HFFc6 (cell line): ENCODE measurements around the gene NHSL1. TPM values are rescaled to one million over a fixed set of nuclear protein-coding genes. Genes with fewer than 3 reads are reported as not detected.

Experiments
- DNase-seq: peaks from one replicate; pipeline ENCODE4 v3.0.0-alpha.2; 2018
- H3K27ac Mint-ChIP-seq: 2 replicates; pipeline ENCODE4 v1.8.0; 2020; ENCODE audit warnings: mild to moderate bottlenecking, mixed read lengths
- H3K27me3 Mint-ChIP-seq: 2 replicates; pipeline ENCODE4 v1.8.0; 2021; ENCODE audit warnings: mild to moderate bottlenecking, moderate library complexity, mixed read lengths; ENCODE audit not compliant: insufficient read depth
- H3K36me3 Mint-ChIP-seq: 2 replicates; pipeline ENCODE4 v1.8.0; 2021; ENCODE audit warnings: low read depth, mixed read lengths
- H3K4me1 Mint-ChIP-seq: 2 replicates; pipeline ENCODE4 v1.8.0; 2020; ENCODE audit warnings: low read depth, mixed read lengths
- H3K4me3 Mint-ChIP-seq: 2 replicates; pipeline ENCODE4 v1.8.0; 2020; ENCODE audit warnings: mild to moderate bottlenecking, moderate library complexity, mixed read lengths
- H3K9me3 Mint-ChIP-seq: 2 replicates; pipeline ENCODE4 v1.8.0; 2020; ENCODE audit warnings: mild to moderate bottlenecking, mixed read lengths
- CTCF ChIP-seq: fragments of 200-600 bp; sonication (generic); IDR thresholded peaks from 2 replicates; pipeline ENCODE4 v1.5.0; 2021; ENCODE audit warnings: antibody characterized with exemption, mild to moderate bottlenecking
- total RNA-seq, 6 experiments: library from RNA; stranded (reverse); fragmentation: NEBNext Ultra II Directional; extraction: Animal tissue kit (Norgen Biotek cat#: 25700); gene quantifications; 2 replicates in 1 of 6; 3 replicates in 5 of 6; pipeline ENCODE4 v1.2.3, GENCODE V29; 2021

Gene NHSL1
- total RNA-seq, 6 experiments from 2014 or later, result 4.4 to 12.3 (median 10.1) TPM

GRCh38 chr6:138401960-138402837, 97.1 kb downstream of the NHSL1 start:
- Mint-ChIP-seq H3K4me3 (no peak overlapping the region), H3K4me1 (peaks cover 28% of the 10 kb centered on the region), H3K27ac (no peak overlapping the region), H3K9me3 (no peaks in the 10 kb centered on the region), H3K27me3 (no peaks in the 10 kb centered on the region; the same call in 1 of the 2 replicates), H3K36me3 (0 out of 2 replicates have a peak, but pooled peaks cover under 1% of the 10 kb centered on the region)
- TF ChIP-seq CTCF, result no peak
- DNase-seq, result no peak

- Mint-ChIP-seq H3K27ac (no peak overlapping the region), H3K4me1 (peaks cover 21% of the 10 kb centered on the region), H3K4me3 (no peak overlapping the region), H3K27me3 (peaks cover 2% of the 10 kb centered on the region), H3K36me3 (no peaks in the 10 kb centered on the region), H3K9me3 (no peaks in the 10 kb centered on the region)
- TF ChIP-seq CTCF, result no peak
- DNase-seq, result no peak
These were observed 99.0 kb downstream of the NHSL1 start for GRCh38 chr6:138400326-138400725.

- Mint-ChIP-seq H3K36me3 (no peaks in the 10 kb centered on the region), H3K4me1 (peaks cover 10% of the 10 kb centered on the region), H3K9me3 (no peaks in the 10 kb centered on the region), H3K27ac (no peak overlapping the region), H3K4me3 (no peak overlapping the region), H3K27me3 (peaks cover 7% of the 10 kb centered on the region)
- TF ChIP-seq CTCF, result 0 out of 2 replicates have a peak, but pooled peaks have one; percentile 34
- no peak for DNase-seq
These were observed 101.9 kb downstream of the NHSL1 start for GRCh38 chr6:138397128-138398122.

GRCh38 chr6:138396709-138397108, 102.6 kb downstream of the NHSL1 start:
- Mint-ChIP-seq H3K9me3 (no peaks in the 10 kb centered on the region), H3K36me3 (no peaks in the 10 kb centered on the region), H3K27ac (no peak overlapping the region), H3K4me3 (no peak overlapping the region), H3K27me3 (peaks cover 7% of the 10 kb centered on the region), H3K4me1 (peaks cover 10% of the 10 kb centered on the region)
- DNase-seq, result no peak
- TF ChIP-seq CTCF, result no peak
